H1 (cell line): Measurements from ENCODE around the gene GJD2. TPM values are rescaled to one million over a fixed set of nuclear protein-coding genes. Genes with fewer than 3 reads are reported as not detected.

Source experiments
- CTCF ChIA-PET: fragments of 300-600 bp; sonication (Branson Sonifier 250); formaldehyde crosslinking; loops from one replicate; lab custom pipeline; 2021; ENCODE audit not compliant: partially characterized antibody; lab: Charles Lee
- POLR2A ChIA-PET: fragments of 300-600 bp; sonication (Branson Sonifier 250); formaldehyde crosslinking; loops from one replicate; lab custom pipeline; 2021; ENCODE audit warnings: inconsistent platforms; ENCODE audit not compliant: partially characterized antibody; lab: Charles Lee
- DNase-seq, 2 experiments: peaks; one replicate each; pipeline versions ENCODE4 v3.0.0 to v3.0.0-alpha.2; 2010 to 2022; ENCODE audit warnings: low spot score in 2 of 2, low read depth in 1 of 2, mixed read lengths in 1 of 2
- FAIRE-seq: peaks from 2 replicates; lab custom pipeline; 2011; peaks lifted over from hg19 to GRCh38; lab: Jason Lieb, UNC
- H2AFZ ChIP-seq: 2 replicates; pipeline ENCODE4 v1.8.1; 2012; ENCODE audit warnings: low read length, inconsistent platforms
- H2AK5ac ChIP-seq: 2 replicates; pipeline ENCODE4 v1.6.1; 2013; ENCODE audit warnings: low read depth, low read length
- H2BK120ac ChIP-seq: replicated peaks from 2 replicates; pipeline ENCODE3; 2013; ENCODE audit warnings: low read depth, low read length, inconsistent platforms
- H2BK12ac ChIP-seq: 2 replicates; pipeline ENCODE4 v1.6.1; 2013; ENCODE audit warnings: low read depth, low read length
- H2BK15ac ChIP-seq: 2 replicates; pipeline ENCODE4 v1.6.1; 2013; ENCODE audit warnings: low read length
- H2BK20ac ChIP-seq: 2 replicates; pipeline ENCODE4 v1.6.1; 2013; ENCODE audit warnings: low read length
- H2BK5ac ChIP-seq: 2 replicates; pipeline ENCODE4 v1.6.1; 2013; ENCODE audit warnings: low read depth, low read length
- H3K14ac ChIP-seq: 2 replicates; pipeline ENCODE4 v1.6.1; 2013; ENCODE audit warnings: inconsistent platforms; ENCODE audit not compliant: insufficient read length
- H3K18ac ChIP-seq: 2 replicates; pipeline ENCODE4 v1.6.1; 2013; ENCODE audit warnings: low read length; ENCODE audit errors: extremely low read depth
- H3K23ac ChIP-seq: 2 replicates; pipeline ENCODE4 v1.6.1; 2013; ENCODE audit warnings: inconsistent platforms; ENCODE audit not compliant: insufficient read length
- H3K23me2 ChIP-seq: 2 replicates; pipeline ENCODE4 v1.6.1; 2013; ENCODE audit warnings: low read depth, low read length
- H3K27ac ChIP-seq: 2 replicates; pipeline ENCODE4 v1.6.1; 2011; ENCODE audit warnings: low read depth, low read length, inconsistent platforms
- H3K27me3 ChIP-seq, 4 experiments: replicated peaks in 1 of 4; 1 replicate in 1 of 4; 2 replicates in 3 of 4; pipeline versions ENCODE4 v1.6.1 to v1.8.1; 2011 to 2013; ENCODE audit warnings: low read length in 3 of 4, mild to moderate bottlenecking in 3 of 4, inconsistent platforms in 2 of 4, mixed read lengths in 2 of 4, moderate library complexity in 1 of 4; ENCODE audit not compliant: control insufficient read depth in 3 of 4, insufficient read depth in 3 of 4; ENCODE audit errors: extremely low read depth in 1 of 4
- H3K36me3 ChIP-seq, 4 experiments: 2 replicates each; pipeline versions ENCODE4 v1.6.1 to v1.8.1; 2011 to 2013; ENCODE audit warnings: mild to moderate bottlenecking in 4 of 4, low read length in 3 of 4, moderate library complexity in 2 of 4, control low read depth in 1 of 4, inconsistent platforms in 1 of 4; ENCODE audit not compliant: insufficient read depth in 4 of 4, control insufficient read depth in 2 of 4
- H3K4ac ChIP-seq: replicated peaks from 2 replicates; pipeline ENCODE3; 2013; ENCODE audit warnings: low read length, low read depth, mixed read lengths, inconsistent platforms; ENCODE audit not compliant: insufficient read length
- H3K4me1 ChIP-seq, 4 experiments: replicated peaks in 1 of 4; 1 replicate in 1 of 4; 2 replicates in 3 of 4; pipeline versions ENCODE4 v1.6.1 to v1.8.1; 2011 to 2013; ENCODE audit warnings: low read length in 3 of 4, inconsistent platforms in 2 of 4, mixed read lengths in 1 of 4; ENCODE audit not compliant: insufficient read depth in 4 of 4, control insufficient read depth in 3 of 4
- H3K4me2 ChIP-seq, 2 experiments: 2 replicates each; pipeline versions ENCODE4 v1.6.1 to v1.8.1; 2011 to 2013; ENCODE audit warnings: low read depth in 2 of 2, low read length in 2 of 2, control low read depth in 1 of 2, inconsistent platforms in 1 of 2, mild to moderate bottlenecking in 1 of 2; ENCODE audit not compliant: insufficient read depth in 1 of 2
- H3K4me3 ChIP-seq, 4 experiments: fragments of 200-600, 300-600 bp in 1 of 4; sonication (generic), shearing (Covaris generic), sonication (Bioruptor Twin) in 1 of 4; 2 replicates each; pipeline versions ENCODE4 v1.5.1 to v1.8.1; 2011 to 2016; ENCODE audit warnings: low read length in 4 of 4, low read depth in 3 of 4, control low read depth in 2 of 4, inconsistent platforms in 2 of 4, mild to moderate bottlenecking in 2 of 4, mixed read lengths in 1 of 4, moderate library complexity in 1 of 4; ENCODE audit not compliant: insufficient read depth in 2 of 4; ENCODE audit errors: extremely low read depth in 1 of 4
- H3K56ac ChIP-seq: replicated peaks from 2 replicates; pipeline ENCODE3; 2013; ENCODE audit warnings: low read depth, mild to moderate bottlenecking, mixed read lengths, low read length, inconsistent platforms; ENCODE audit not compliant: insufficient read length
- H3K79me1 ChIP-seq: 2 replicates; pipeline ENCODE4 v1.6.1; 2013; ENCODE audit warnings: low read depth, low read length, control low read depth
- H3K79me2 ChIP-seq, 2 experiments: 2 replicates each; pipeline versions ENCODE4 v1.6.1 to v1.8.1; 2012 to 2013; ENCODE audit warnings: low read length in 2 of 2, mild to moderate bottlenecking in 2 of 2, inconsistent platforms in 1 of 2; ENCODE audit not compliant: insufficient read depth in 2 of 2, control insufficient read depth in 1 of 2
- H3K9ac ChIP-seq, 4 experiments: replicated peaks in 1 of 4; 1 replicate in 1 of 4; 2 replicates in 3 of 4; pipeline versions ENCODE4 v1.6.1 to v1.8.1; 2011 to 2013; ENCODE audit warnings: low read depth in 3 of 4, low read length in 3 of 4, control low read depth in 2 of 4, mild to moderate bottlenecking in 2 of 4, moderate library complexity in 2 of 4, inconsistent platforms in 1 of 4; ENCODE audit errors: extremely low read depth in 1 of 4
- H3K9me3 ChIP-seq, 2 experiments: 2 replicates each; pipeline versions ENCODE4 v1.6.1 to v1.8.1; 2012 to 2013; ENCODE audit warnings: mild to moderate bottlenecking in 2 of 2, moderate library complexity in 2 of 2, control low read depth in 1 of 2, inconsistent platforms in 1 of 2, low read depth in 1 of 2, low read length in 1 of 2, mixed read lengths in 1 of 2; ENCODE audit not compliant: insufficient read depth in 2 of 2
- H4K20me1 ChIP-seq, 2 experiments: replicated peaks in 1 of 2; 2 replicates each; pipeline versions ENCODE3 to v1.8.1; 2011 to 2013; ENCODE audit warnings: inconsistent platforms in 2 of 2, low read length in 2 of 2, mild to moderate bottlenecking in 1 of 2; ENCODE audit not compliant: insufficient read depth in 2 of 2, control insufficient read depth in 1 of 2
- H4K5ac ChIP-seq: 2 replicates; pipeline ENCODE4 v1.6.1; 2013; ENCODE audit warnings: low read length, low read depth, mixed read lengths, inconsistent platforms; ENCODE audit not compliant: insufficient read length
- H4K8ac ChIP-seq: 2 replicates; pipeline ENCODE4 v1.8.0; 2013; ENCODE audit warnings: mild to moderate bottlenecking, moderate library complexity, low read length, inconsistent platforms; ENCODE audit not compliant: insufficient read depth; ENCODE audit errors: extremely low read depth
- H4K91ac ChIP-seq: replicated peaks from 2 replicates; pipeline ENCODE3; 2013; ENCODE audit warnings: low read length, mixed read lengths, inconsistent platforms; ENCODE audit not compliant: insufficient read length
- WGBS, 2 experiments: shearing (Covaris generic) in 1 of 2; methylation state at CpG; one replicate each; pipeline versions ENCODE4 v1.1.6 to v1.1.7; 2013 to 2015; ENCODE audit warnings: low lambda C conversion rate in 2 of 2, mixed read lengths in 2 of 2, inconsistent platforms in 1 of 2, low coverage in 1 of 2, missing lambda C conversion rate in 1 of 2; ENCODE audit not compliant: insufficient replicate concordance in 2 of 2, insufficient coverage in 1 of 2, insufficient read length in 1 of 2; ENCODE audit errors: extremely low coverage in 1 of 2, missing lambda C conversion rate in 1 of 2; 5-methylcytosine and 5-hydroxymethylcytosine counted together
- polyA plus RNA-seq, 7 experiments: library from polyadenylated mRNA; depleted of rRNA in 3 of 7; stranded (reverse) in 5 of 7; unstranded in 2 of 7; fragments of >200 nt in 5 of 7; fragments of 200-250 nt in 2 of 7; gene quantifications; 1 replicate in 5 of 7; 2 replicates in 1 of 7; 4 replicates in 1 of 7; pipeline versions ENCODE4 v1.2.1 to v1.2.3, GENCODE V29; 2011 to 2013; ENCODE audit warnings: missing spikeins in 2 of 7, mixed read lengths in 2 of 7
- total RNA-seq: library from RNA; stranded (reverse); fragmentation: NEBNext Ultra II Directional; extraction: Animal tissue kit (Norgen Biotek cat#: 25700); gene quantifications from 2 replicates; pipeline ENCODE4 v1.2.1, GENCODE V29; 2021

Gene GJD2
- total and polyA plus RNA-seq, 2 of the 8 experiments (the other 6 are each of a cell fraction or from before 2014, with no cell fraction given), result 0.39 to 0.54 TPM

DNA sequence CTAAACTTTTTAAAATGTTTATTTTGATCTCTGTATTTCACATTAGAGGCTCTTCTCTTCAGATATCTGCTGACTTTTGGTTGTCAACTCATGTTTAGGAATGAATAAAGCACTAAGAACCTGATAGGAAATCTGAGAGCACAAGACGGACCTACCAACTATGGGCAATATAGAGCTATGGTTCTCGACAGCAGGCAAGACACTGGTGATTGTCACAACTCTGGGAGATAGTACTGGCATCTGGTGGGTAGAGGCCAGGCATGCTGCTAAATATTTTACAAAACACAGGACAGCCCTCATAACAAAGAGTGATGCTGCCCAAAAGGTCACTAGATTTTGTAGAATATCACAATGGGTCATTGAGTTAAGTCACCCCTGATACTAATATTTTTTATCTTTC lies 17.5 kb upstream of the GJD2 start:
- H3K14ac ChIP-seq, result no peak overlapping the region
- H2BK12ac ChIP-seq, result no peak overlapping the region
- H4K91ac ChIP-seq, result no peak overlapping the region
- no peak overlapping the region for H4K5ac ChIP-seq
- 97% methylated on average over 2 of the region's 2 CpGs; no CpG with 5 or more reads in 1 of the 2 experiments for WGBS, 2 experiments
- no peaks in the 10 kb centered on the region for H3K79me2 ChIP-seq
- CTCF ChIA-PET, result interaction anchor here (0.9 kb wide), 1 partner anchor 50 kb away, joined by 5 read pairs; no protein-coding TSS in a partner anchor
- H3K18ac ChIP-seq, result no peak overlapping the region
- no peaks in the 10 kb centered on the region for H3K36me3 ChIP-seq
- no peak overlapping the region for H3K56ac ChIP-seq
- H3K27ac ChIP-seq, result no peak overlapping the region
- H2BK5ac ChIP-seq, result no peak overlapping the region
- no peaks in the 10 kb centered on the region for H3K9me3 ChIP-seq
- H3K27me3 ChIP-seq, result no peaks in the 10 kb centered on the region
- H4K8ac ChIP-seq, result no peak overlapping the region
- H3K4ac ChIP-seq, result no peak overlapping the region
- H3K4me1 ChIP-seq, result peaks cover 0 to 6% (median 3%) of the 10 kb centered on the region in 4 experiments; a peak in 4 of 7 replicates
- POLR2A ChIA-PET, result no interaction called here
- H3K23ac ChIP-seq, result no peak overlapping the region
- FAIRE-seq (no peak), DNase-seq (no peak)
- no peaks in the 10 kb centered on the region for H3K23me2 ChIP-seq
- no peak overlapping the region for H3K9ac ChIP-seq
- H3K4me2 ChIP-seq, result no peak overlapping the region
- no peaks in the 10 kb centered on the region for H4K20me1 ChIP-seq
- no peak overlapping the region for H2AK5ac ChIP-seq
- H2AFZ ChIP-seq, result no peak overlapping the region
- H3K79me1 ChIP-seq, result no peaks in the 10 kb centered on the region
- H2BK120ac ChIP-seq, result no peak overlapping the region
- no peak overlapping the region for H3K4me3 ChIP-seq
- H2BK15ac ChIP-seq, result no peak overlapping the region
- no peak overlapping the region for H2BK20ac ChIP-seq
